Measurements from ENCODE around the gene SIPA1. TPM values are rescaled to one million over a fixed set of nuclear protein-coding genes. Genes with fewer than 3 reads are reported as not detected.

The SIPA1 gene
- total RNA-seq, 4 donors from 2014 or later = 19.3 to 60.5 (median 33.3) TPM

- DNase-seq (ENCODE audit: low spot score) = peak; percentile 99
- ATAC-seq (ENCODE audit: low FRiP score) = peak; percentile 87
Observed at GRCh38 chr11:65615229-65615949, 22.5 kb upstream of the SIPA1 start, which contains the start of gene PCNX3. Gene PCNX3, plus strand, starts transcription at chr11:65615776. Its CDS starts 536 bp downstream, at chr11:65616312.

GRCh38 chr11:65615950-65616574, 21.8 kb upstream of the SIPA1 start:
- ATAC-seq (ENCODE audit: low FRiP score) = peak; percentile 0
- no peak for TF ChIP-seq CTCF (IDR thresholded peaks at IDR 0.05)

More at GRCh38 chr11:65615229-65615949, 22.5 kb upstream of the SIPA1 start, which contains the start of gene PCNX3:
- no peak for TF ChIP-seq CTCF (IDR thresholded peaks at IDR 0.05)

GRCh38 chr11:65616575-65617001, 21.3 kb upstream of the SIPA1 start:
- ATAC-seq (ENCODE audit: low FRiP score) (no peak), DNase-seq (ENCODE audit: low spot score) (no peak)
- no peak for TF ChIP-seq CTCF (IDR thresholded peaks at IDR 0.05)

More at GRCh38 chr11:65615950-65616574, 21.8 kb upstream of the SIPA1 start:
- no peak for DNase-seq (ENCODE audit: low spot score)

- DNase-seq (ENCODE audit: low spot score) (no peak), ATAC-seq (ENCODE audit: low FRiP score) (no peak)
- no peak for TF ChIP-seq CTCF (IDR thresholded peaks at IDR 0.05)
Observed at GRCh38 chr11:65617136-65617850, 20.6 kb upstream of the SIPA1 start.

- ATAC-seq (ENCODE audit: low FRiP score) = no peak
- TF ChIP-seq CTCF (IDR thresholded peaks at IDR 0.05) = no peak
- DNase-seq (ENCODE audit: low spot score) = no peak
Observed at GRCh38 chr11:65617990-65618751, 19.7 kb upstream of the SIPA1 start.

GRCh38 chr11:65618763-65619162, 19.1 kb upstream of the SIPA1 start:
- DNase-seq (ENCODE audit: low spot score) (no peak), ATAC-seq (ENCODE audit: low FRiP score) (no peak)
- no peak for TF ChIP-seq CTCF (IDR thresholded peaks at IDR 0.05)
